ENCODE data around the gene JUP. TPM values are rescaled to one million over a fixed set of nuclear protein-coding genes. Genes with fewer than 3 reads are reported as not detected.

JUP gene
- total and polyA plus RNA-seq, 2 of the 13 experiments (the other 11 are each of a cell fraction or from before 2014, with no cell fraction given), result 12.1 to 20.6 TPM

DNA sequence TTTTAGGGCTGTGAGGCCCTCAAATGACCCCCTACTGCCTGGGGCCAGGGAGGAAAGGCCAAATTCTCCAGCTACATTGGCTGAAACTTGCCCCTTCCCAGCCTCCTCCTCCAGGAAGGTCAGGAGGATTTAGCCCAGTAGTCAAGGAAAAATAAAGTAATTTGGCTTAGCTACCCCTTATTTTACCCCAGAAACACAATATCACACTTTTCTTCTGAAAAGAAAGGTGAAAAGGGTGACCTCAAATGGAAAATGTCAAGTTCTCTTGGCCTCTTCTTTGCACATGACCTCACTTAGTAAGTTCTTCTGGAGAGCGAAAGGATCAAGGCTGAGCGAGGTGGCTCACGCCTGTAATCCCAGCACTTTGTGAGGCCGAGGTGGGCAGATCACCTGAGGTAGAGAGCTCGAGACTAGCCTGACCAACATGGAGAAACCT is 8.0 kb upstream of the JUP start:
- 81% methylated on average over 5 of the region's 5 CpGs for WGBS (ENCODE audit: low lambda C conversion rate)
- Histone ChIP-seq H3K9ac (ENCODE audit: insufficient read depth, low read depth, low read length) (no peak overlapping the region), H3K36me3 (replicated peaks in 1 of 2; ENCODE audit: control insufficient read depth in 1 of 2, insufficient read depth in 2 of 2, low read length in 2 of 2) (no peaks in the 10 kb centered on the region), H3K4me2 (ENCODE audit: low read depth, low read length) (no peak overlapping the region), H3K27ac (ENCODE audit: extremely low read length, insufficient read depth, low read length) (no peak overlapping the region), H3K9me3 (ENCODE audit: low read length) (no peaks in the 10 kb centered on the region), H3K4me3 (replicated peaks in 1 of 3; ENCODE audit: insufficient read depth in 1 of 3, low read depth in 2 of 3, low read length in 3 of 3) (no peak overlapping the region), H3K4me1 (ENCODE audit: insufficient read depth, low read length) (peaks cover 59% of the 10 kb centered on the region), H3K79me2 (ENCODE audit: insufficient read depth, low read length) (no peaks in the 10 kb centered on the region), H3K27me3 (ENCODE audit: control insufficient read depth in 1 of 2, insufficient read depth in 2 of 2, low read length in 2 of 2) (no peaks in the 10 kb centered on the region; a peak in 1 of 5 replicates), H2AFZ (ENCODE audit: low read length) (no peak overlapping the region), H4K20me1 (ENCODE audit: insufficient read depth, low read length) (no peaks in the 10 kb centered on the region)
- no TSS peak for BruUV-seq (replicated peaks)
- in situ Hi-C loops (cut with HindIII; ENCODE audit: extremely low pct_ligation_motif_present, low pct_unique_long_range_greater_than_20kb) (no loop called here), intact Hi-C loops (cut with micrococcal nuclease; ENCODE audit: unreplicated experiment) (no loop called here)
- no peak for DNase-seq (ENCODE audit: low spot score)
- no peak for FAIRE-seq
- ChIA-PET CTCF (ENCODE audit: low intra/inter-chr PET ratio, low total read pairs) (no interaction called here), POLR2A (interaction anchor here (0.8 to 7.9 kb wide), 11 partner anchors 9 to 165 kb away, joined by 3 to 86 read pairs (median 9); partner anchors contain the start of genes ACLY, EIF1, FKBP10 and JUP)
- no peak for TF ChIP-seq ZFP62 (CRISPR knock-in tag; IDR thresholded peaks at IDR 0.05)
- no peak for TF ChIP-seq SRSF4 (IDR thresholded peaks at IDR 0.05; ENCODE audit: low read depth, low read length, poor library complexity, severe bottlenecking)
- no peak for TF ChIP-seq TSC22D2 (CRISPR knock-in tag; IDR thresholded peaks at IDR 0.05; ENCODE audit: borderline replicate concordance)
- TF ChIP-seq, protein P1, sequence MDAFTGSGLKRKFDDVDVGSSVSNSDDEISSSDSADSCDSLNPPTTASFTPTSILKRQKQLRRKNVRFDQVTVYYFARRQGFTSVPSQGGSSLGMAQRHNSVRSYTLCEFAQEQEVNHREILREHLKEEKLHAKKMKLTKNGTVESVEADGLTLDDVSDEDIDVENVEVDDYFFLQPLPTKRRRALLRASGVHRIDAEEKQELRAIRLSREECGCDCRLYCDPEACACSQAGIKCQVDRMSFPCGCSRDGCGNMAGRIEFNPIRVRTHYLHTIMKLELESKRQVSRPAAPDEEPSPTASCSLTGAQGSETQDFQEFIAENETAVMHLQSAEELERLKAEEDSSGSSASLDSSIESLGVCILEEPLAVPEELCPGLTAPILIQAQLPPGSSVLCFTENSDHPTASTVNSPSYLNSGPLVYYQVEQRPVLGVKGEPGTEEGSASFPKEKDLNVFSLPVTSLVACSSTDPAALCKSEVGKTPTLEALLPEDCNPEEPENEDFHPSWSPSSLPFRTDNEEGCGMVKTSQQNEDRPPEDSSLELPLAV (CRISPR knock-in tag; conservative IDR thresholded peaks at IDR 0.05; ENCODE audit: low read depth), result no peak
- TF ChIP-seq DR1 (CRISPR knock-in tag; IDR thresholded peaks at IDR 0.05), result no peak
- no peak for TF ChIP-seq KDM5A (IDR thresholded peaks at IDR 0.05; ENCODE audit: borderline replicate concordance, low read length)
- TF ChIP-seq ZNF383 (CRISPR knock-in tag; IDR thresholded peaks at IDR 0.05; ENCODE audit: borderline replicate concordance), result no peak
- no peak for TF ChIP-seq SMARCE1 (IDR thresholded peaks at IDR 0.05; ENCODE audit: borderline replicate concordance)
- TF ChIP-seq STAG1 (CRISPR knock-in tag; IDR thresholded peaks at IDR 0.05), result no peak
- TF ChIP-seq, protein P2, sequence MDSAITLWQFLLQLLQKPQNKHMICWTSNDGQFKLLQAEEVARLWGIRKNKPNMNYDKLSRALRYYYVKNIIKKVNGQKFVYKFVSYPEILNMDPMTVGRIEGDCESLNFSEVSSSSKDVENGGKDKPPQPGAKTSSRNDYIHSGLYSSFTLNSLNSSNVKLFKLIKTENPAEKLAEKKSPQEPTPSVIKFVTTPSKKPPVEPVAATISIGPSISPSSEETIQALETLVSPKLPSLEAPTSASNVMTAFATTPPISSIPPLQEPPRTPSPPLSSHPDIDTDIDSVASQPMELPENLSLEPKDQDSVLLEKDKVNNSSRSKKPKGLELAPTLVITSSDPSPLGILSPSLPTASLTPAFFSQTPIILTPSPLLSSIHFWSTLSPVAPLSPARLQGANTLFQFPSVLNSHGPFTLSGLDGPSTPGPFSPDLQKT (CRISPR knock-in tag; IDR thresholded peaks at IDR 0.05; ENCODE audit: borderline replicate concordance), result no peak
- TF ChIP-seq ZNF674 (CRISPR knock-in tag; IDR thresholded peaks at IDR 0.05; ENCODE audit: low read depth), result no peak
- no peak for TF ChIP-seq NFRKB (IDR thresholded peaks at IDR 0.05)
- TF ChIP-seq GFI1 (CRISPR knock-in tag; IDR thresholded peaks at IDR 0.05; ENCODE audit: borderline replicate concordance), result no peak
- no peak for TF ChIP-seq YEATS2 (CRISPR knock-in tag; IDR thresholded peaks at IDR 0.05; ENCODE audit: borderline replicate concordance)
- TF ChIP-seq ARNT2 (CRISPR knock-in tag; IDR thresholded peaks at IDR 0.05; ENCODE audit: low read depth), result no peak
- ATAC-seq, result no peak
